ENCODE results near the gene ADISSP. TPM values are rescaled to one million over a fixed set of nuclear protein-coding genes. Genes with fewer than 3 reads are reported as not detected.
A peak's percentile ranks its signal among the peaks of the same experiment; 100 is the strongest.

ADISSP gene
- total RNA-seq, 1 donor from 2014 or later: 10.2 TPM

DNA sequence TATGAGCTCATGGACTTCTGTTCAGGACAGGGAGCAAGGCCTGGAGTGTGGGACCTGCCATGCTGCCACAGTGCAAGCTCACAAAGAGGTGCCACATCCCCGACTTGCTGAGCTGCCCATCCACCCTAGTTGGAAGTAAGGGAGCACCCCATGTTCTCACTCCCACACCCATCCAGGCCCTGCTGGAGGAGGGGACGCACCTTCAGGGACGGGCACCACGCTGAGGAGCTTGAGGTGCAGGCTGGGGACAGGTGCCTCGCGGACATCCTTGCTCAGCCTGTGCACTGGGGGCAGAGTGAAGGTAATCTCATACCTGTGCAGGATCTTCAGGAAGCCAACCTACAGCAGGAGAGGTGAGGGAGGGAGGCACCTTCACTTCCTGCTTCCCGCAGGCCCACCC lies 12.3 kb downstream of the ADISSP start:
- H3K27ac ChIP-seq (replicated peaks): peak overlapping the region; percentile 59
- peaks cover 15% of the 10 kb centered on the region for H3K27me3 ChIP-seq (ENCODE audit: low read depth)
- DNase-seq: no peak
- peaks cover 14% of the 10 kb centered on the region for H3K36me3 ChIP-seq
- TF ChIP-seq, protein P1, sequence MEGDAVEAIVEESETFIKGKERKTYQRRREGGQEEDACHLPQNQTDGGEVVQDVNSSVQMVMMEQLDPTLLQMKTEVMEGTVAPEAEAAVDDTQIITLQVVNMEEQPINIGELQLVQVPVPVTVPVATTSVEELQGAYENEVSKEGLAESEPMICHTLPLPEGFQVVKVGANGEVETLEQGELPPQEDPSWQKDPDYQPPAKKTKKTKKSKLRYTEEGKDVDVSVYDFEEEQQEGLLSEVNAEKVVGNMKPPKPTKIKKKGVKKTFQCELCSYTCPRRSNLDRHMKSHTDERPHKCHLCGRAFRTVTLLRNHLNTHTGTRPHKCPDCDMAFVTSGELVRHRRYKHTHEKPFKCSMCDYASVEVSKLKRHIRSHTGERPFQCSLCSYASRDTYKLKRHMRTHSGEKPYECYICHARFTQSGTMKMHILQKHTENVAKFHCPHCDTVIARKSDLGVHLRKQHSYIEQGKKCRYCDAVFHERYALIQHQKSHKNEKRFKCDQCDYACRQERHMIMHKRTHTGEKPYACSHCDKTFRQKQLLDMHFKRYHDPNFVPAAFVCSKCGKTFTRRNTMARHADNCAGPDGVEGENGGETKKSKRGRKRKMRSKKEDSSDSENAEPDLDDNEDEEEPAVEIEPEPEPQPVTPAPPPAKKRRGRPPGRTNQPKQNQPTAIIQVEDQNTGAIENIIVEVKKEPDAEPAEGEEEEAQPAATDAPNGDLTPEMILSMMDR (IDR thresholded peaks at IDR 0.05; ENCODE audit: borderline replicate concordance): no peak
- no peaks in the 10 kb centered on the region for H3K9me3 ChIP-seq (replicated peaks)
- H3K4me3 ChIP-seq: no peak overlapping the region
- H3K4me1 ChIP-seq: peaks cover 57% of the 10 kb centered on the region
- intact Hi-C loops (cut with micrococcal nuclease): no loop called here

- Histone ChIP-seq H3K4me3 (no peak overlapping the region), H3K27ac (replicated peaks) (peak overlapping the region; percentile 61), H3K4me1 (peaks cover 67% of the 10 kb centered on the region), H3K27me3 (ENCODE audit: low read depth) (peaks cover 26% of the 10 kb centered on the region), H3K9me3 (replicated peaks) (no peaks in the 10 kb centered on the region), H3K36me3 (peaks cover 24% of the 10 kb centered on the region)
- no peak for DNase-seq
- TF ChIP-seq, protein P1 (IDR thresholded peaks at IDR 0.05; ENCODE audit: borderline replicate concordance): no peak
- intact Hi-C loops (cut with micrococcal nuclease): no loop called here
Measured at GRCh38 chr20:3754276-3754630, 13.3 kb downstream of the ADISSP start.

GRCh38 chr20:3753501-3754275 lies 13.9 kb downstream of the ADISSP start:
- Histone ChIP-seq H3K27ac (replicated peaks) (peak overlapping the region; percentile 61), H3K4me3 (no peak overlapping the region), H3K9me3 (replicated peaks) (no peaks in the 10 kb centered on the region), H3K27me3 (ENCODE audit: low read depth) (peaks cover 28% of the 10 kb centered on the region), H3K4me1 (peaks cover 68% of the 10 kb centered on the region), H3K36me3 (peaks cover 27% of the 10 kb centered on the region)
- TF ChIP-seq, protein P1 (IDR thresholded peaks at IDR 0.05; ENCODE audit: borderline replicate concordance): no peak
- no peak for DNase-seq
- intact Hi-C loops (cut with micrococcal nuclease): no loop called here

DNA sequence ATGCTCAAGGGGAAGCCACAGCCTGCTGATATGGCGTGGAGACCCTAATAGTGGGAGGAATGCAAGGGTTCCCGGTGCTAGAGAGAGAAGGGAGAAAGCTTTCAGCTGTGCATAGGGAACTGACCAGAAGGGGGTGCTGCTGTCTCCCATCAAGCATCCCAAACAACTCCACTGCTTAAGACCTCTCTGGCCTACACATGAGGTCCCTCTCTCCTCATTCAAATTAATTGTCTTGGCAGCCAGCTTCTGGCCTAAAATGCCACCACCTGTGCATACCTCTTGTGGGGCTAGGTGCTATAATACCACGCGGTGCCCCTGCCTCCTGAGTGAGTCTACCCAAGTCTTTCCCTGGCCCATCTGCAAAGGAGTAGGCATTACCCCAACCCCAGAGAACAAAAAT lies 14.5 kb downstream of the ADISSP start:
- DNase-seq: no peak
- TF ChIP-seq, protein P1 (IDR thresholded peaks at IDR 0.05; ENCODE audit: borderline replicate concordance): peak; percentile 84
- no peaks in the 10 kb centered on the region for H3K9me3 ChIP-seq (replicated peaks)
- H3K36me3 ChIP-seq: peaks cover 31% of the 10 kb centered on the region
- intact Hi-C loops (cut with micrococcal nuclease): no loop called here
- H3K4me3 ChIP-seq: no peak overlapping the region
- peaks cover 66% of the 10 kb centered on the region for H3K4me1 ChIP-seq
- peak overlapping the region; percentile 61 for H3K27ac ChIP-seq (replicated peaks)
- peaks cover 28% of the 10 kb centered on the region for H3K27me3 ChIP-seq (ENCODE audit: low read depth)

DNA sequence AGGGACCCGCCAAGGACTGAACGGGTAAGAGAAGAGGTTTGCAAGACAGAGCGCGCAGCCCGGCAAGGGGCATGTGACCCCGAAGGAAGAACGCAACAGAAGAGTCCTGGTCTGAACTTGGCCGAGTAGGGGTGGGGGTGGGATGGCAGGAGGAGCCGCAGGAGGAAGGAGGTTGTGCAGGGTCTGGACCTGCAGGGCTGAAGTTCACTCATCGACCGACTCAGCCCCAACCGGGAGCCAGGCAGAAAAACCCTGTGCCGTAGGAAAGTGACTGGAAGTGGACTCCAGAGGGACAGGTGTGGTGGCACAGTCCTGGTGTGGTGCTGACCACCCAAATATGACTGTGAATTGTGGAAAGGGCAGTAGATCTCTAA lies 15.2 kb downstream of the ADISSP start:
- TF ChIP-seq, protein P1 (IDR thresholded peaks at IDR 0.05; ENCODE audit: borderline replicate concordance): no peak
- intact Hi-C loops (cut with micrococcal nuclease): no loop called here
- Histone ChIP-seq H3K36me3 (peaks cover 38% of the 10 kb centered on the region), H3K4me1 (peaks cover 61% of the 10 kb centered on the region), H3K9me3 (replicated peaks) (no peaks in the 10 kb centered on the region), H3K27me3 (ENCODE audit: low read depth) (peaks cover 28% of the 10 kb centered on the region), H3K27ac (replicated peaks) (peak overlapping the region; percentile 61), H3K4me3 (peak overlapping the region; percentile 59)
- no peak for DNase-seq
